ENCODE measurements around the gene C2orf68.
"Not testable (repeated sequence)": the region's sequence is repeated elsewhere in the genome, so short reads cannot be mapped to it uniquely, and the experiment has no call there.

- TF ChIP-seq CTCF (IDR thresholded peaks at IDR 0.05); ZFX (IDR thresholded peaks at IDR 0.05; ENCODE audit: borderline replicate concordance): not testable (repeated sequence)
Measured at GRCh38 chr2:85604133-85604444, 7.8 kb downstream of the C2orf68 start.

Measured in 22Rv1 (cell line).